Measurements from ENCODE around the gene SLC16A2. TPM values are rescaled to one million over a fixed set of nuclear protein-coding genes. Genes with fewer than 3 reads are reported as not detected.

SLC16A2 gene
- total and polyA plus RNA-seq, 10 of the 15 experiments (the other 5 are each of a cell fraction or from before 2014, with no cell fraction given) = 0.08 to 0.13 TPM; not detected in 8

GRCh38 chrX:74467656-74468055, 46.4 kb downstream of the SLC16A2 start:
- Histone ChIP-seq H3K9me3 (replicated peaks; ENCODE audit: control insufficient read depth, insufficient read depth, low read length) (no peaks in the 10 kb centered on the region), H3K4me2 (ENCODE audit: control insufficient read depth, insufficient read depth) (no peak overlapping the region), H3K36me3 (ENCODE audit: control insufficient read depth in 2 of 2, insufficient read depth in 2 of 2, low read length in 1 of 2) (no peaks in the 10 kb centered on the region), H3K4me1 (ENCODE audit: control insufficient read depth, insufficient read depth, low read length) (no peaks in the 10 kb centered on the region), H3K27ac (ENCODE audit: control insufficient read depth, insufficient read depth) (no peak overlapping the region), H3K4me3 (no peak overlapping the region), H3K27me3 (replicated peaks in 1 of 2; ENCODE audit: control insufficient read depth in 2 of 2, insufficient read depth in 2 of 2, low read length in 1 of 2) (no peaks in the 10 kb centered on the region; a peak in 1 of 4 replicates), H2AFZ (ENCODE audit: control insufficient read depth, low read depth, low read length) (no peak overlapping the region), H4K20me1 (ENCODE audit: control insufficient read depth, insufficient read depth) (no peaks in the 10 kb centered on the region), H3K79me2 (ENCODE audit: control insufficient read depth, insufficient read depth, low read length) (no peaks in the 10 kb centered on the region), H3K9ac (ENCODE audit: control insufficient read depth, insufficient read depth, low read length) (no peak overlapping the region)
- ATAC-seq (no peak), DNase-seq (ENCODE audit: low read depth, low spot score) (no peak), FAIRE-seq (no peak)
- BruUV-seq (replicated peaks) = no TSS peak
- ChIA-PET RAD21 (ENCODE audit: unreplicated experiment) (no interaction called here), POLR2A (no interaction called here), CTCF (no interaction called here), SMC1A (ENCODE audit: uncharacterized antibody, unreplicated experiment) (no interaction called here)
- intact Hi-C loops (cut with micrococcal nuclease; ENCODE audit: unreplicated experiment) = no loop called here
- in situ Hi-C loops (cut with MboI) = loop anchor here (10.0 kb wide), 1 partner anchor 57 kb away; no protein-coding TSS in a partner anchor
- TF ChIP-seq, protein P1, sequence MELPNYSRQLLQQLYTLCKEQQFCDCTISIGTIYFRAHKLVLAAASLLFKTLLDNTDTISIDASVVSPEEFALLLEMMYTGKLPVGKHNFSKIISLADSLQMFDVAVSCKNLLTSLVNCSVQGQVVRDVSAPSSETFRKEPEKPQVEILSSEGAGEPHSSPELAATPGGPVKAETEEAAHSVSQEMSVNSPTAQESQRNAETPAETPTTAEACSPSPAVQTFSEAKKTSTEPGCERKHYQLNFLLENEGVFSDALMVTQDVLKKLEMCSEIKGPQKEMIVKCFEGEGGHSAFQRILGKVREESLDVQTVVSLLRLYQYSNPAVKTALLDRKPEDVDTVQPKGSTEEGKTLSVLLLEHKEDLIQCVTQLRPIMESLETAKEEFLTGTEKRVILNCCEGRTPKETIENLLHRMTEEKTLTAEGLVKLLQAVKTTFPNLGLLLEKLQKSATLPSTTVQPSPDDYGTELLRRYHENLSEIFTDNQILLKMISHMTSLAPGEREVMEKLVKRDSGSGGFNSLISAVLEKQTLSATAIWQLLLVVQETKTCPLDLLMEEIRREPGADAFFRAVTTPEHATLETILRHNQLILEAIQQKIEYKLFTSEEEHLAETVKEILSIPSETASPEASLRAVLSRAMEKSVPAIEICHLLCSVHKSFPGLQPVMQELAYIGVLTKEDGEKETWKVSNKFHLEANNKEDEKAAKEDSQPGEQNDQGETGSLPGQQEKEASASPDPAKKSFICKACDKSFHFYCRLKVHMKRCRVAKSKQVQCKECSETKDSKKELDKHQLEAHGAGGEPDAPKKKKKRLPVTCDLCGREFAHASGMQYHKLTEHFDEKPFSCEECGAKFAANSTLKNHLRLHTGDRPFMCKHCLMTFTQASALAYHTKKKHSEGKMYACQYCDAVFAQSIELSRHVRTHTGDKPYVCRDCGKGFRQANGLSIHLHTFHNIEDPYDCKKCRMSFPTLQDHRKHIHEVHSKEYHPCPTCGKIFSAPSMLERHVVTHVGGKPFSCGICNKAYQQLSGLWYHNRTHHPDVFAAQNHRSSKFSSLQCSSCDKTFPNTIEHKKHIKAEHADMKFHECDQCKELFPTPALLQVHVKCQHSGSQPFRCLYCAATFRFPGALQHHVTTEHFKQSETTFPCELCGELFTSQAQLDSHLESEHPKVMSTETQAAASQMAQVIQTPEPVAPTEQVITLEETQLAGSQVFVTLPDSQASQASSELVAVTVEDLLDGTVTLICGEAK (IDR thresholded peaks at IDR 0.05; ENCODE audit: borderline replicate concordance) = no peak
- TF ChIP-seq, protein P2, sequence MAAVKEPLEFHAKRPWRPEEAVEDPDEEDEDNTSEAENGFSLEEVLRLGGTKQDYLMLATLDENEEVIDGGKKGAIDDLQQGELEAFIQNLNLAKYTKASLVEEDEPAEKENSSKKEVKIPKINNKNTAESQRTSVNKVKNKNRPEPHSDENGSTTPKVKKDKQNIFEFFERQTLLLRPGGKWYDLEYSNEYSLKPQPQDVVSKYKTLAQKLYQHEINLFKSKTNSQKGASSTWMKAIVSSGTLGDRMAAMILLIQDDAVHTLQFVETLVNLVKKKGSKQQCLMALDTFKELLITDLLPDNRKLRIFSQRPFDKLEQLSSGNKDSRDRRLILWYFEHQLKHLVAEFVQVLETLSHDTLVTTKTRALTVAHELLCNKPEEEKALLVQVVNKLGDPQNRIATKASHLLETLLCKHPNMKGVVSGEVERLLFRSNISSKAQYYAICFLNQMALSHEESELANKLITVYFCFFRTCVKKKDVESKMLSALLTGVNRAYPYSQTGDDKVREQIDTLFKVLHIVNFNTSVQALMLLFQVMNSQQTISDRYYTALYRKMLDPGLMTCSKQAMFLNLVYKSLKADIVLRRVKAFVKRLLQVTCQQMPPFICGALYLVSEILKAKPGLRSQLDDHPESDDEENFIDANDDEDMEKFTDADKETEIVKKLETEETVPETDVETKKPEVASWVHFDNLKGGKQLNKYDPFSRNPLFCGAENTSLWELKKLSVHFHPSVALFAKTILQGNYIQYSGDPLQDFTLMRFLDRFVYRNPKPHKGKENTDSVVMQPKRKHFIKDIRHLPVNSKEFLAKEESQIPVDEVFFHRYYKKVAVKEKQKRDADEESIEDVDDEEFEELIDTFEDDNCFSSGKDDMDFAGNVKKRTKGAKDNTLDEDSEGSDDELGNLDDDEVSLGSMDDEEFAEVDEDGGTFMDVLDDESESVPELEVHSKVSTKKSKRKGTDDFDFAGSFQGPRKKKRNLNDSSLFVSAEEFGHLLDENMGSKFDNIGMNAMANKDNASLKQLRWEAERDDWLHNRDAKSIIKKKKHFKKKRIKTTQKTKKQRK (IDR thresholded peaks at IDR 0.05; ENCODE audit: low read depth, low read length) = no peak
- no peak for TF ChIP-seq CBX5 (IDR thresholded peaks at IDR 0.05; ENCODE audit: low read depth)
- TF ChIP-seq BMI1 (IDR thresholded peaks at IDR 0.05; ENCODE audit: borderline replicate concordance) = no peak
- TF ChIP-seq RAD21 (IDR thresholded peaks at IDR 0.05; ENCODE audit: insufficient read depth, low read depth, low read length) = no peak
- TF ChIP-seq CREM (IDR thresholded peaks at IDR 0.05; ENCODE audit: low read depth) = no peak
- TF ChIP-seq, protein P3, sequence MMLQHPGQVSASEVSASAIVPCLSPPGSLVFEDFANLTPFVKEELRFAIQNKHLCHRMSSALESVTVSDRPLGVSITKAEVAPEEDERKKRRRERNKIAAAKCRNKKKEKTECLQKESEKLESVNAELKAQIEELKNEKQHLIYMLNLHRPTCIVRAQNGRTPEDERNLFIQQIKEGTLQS (IDR thresholded peaks at IDR 0.05; ENCODE audit: borderline replicate concordance, extremely low read depth, low read depth, low read length) = no peak
- no peak for TF ChIP-seq NFIC (IDR thresholded peaks at IDR 0.05; ENCODE audit: low read depth, low read length)
- TF ChIP-seq HSF1 (IDR thresholded peaks at IDR 0.05; ENCODE audit: low read depth, low read length) = no peak
- no peak for TF ChIP-seq HDAC2 (IDR thresholded peaks at IDR 0.05)
- no peak for TF ChIP-seq GABPA (IDR thresholded peaks at IDR 0.05; ENCODE audit: low read depth)
